GM19351 (cell line): ENCODE measurements around the gene ACACB.

Experiments used
- ATAC-seq: cut with Tn5 transposase; IDR thresholded peaks from one replicate; pipeline ENCODE4 v1.9.1; 2021; ENCODE audit warnings: mild to moderate bottlenecking, moderate library complexity; ENCODE audit not compliant: unreplicated experiment

ACACB gene

GRCh38 chr12:109109746-109110350, 6.5 kb upstream of the ACACB start:
- no peak for ATAC-seq

GRCh38 chr12:109110988-109111495, 5.3 kb upstream of the ACACB start:
- ATAC-seq = no peak

- no peak for ATAC-seq
Measured at GRCh38 chr12:109112720-109113465, 3.5 kb upstream of the ACACB start.

GRCh38 chr12:109113661-109114321, 2.6 kb upstream of the ACACB start:
- ATAC-seq = no peak

GRCh38 chr12:109114644-109115043, 1.7 kb upstream of the ACACB start:
- ATAC-seq = no peak

- no peak for ATAC-seq
Measured at GRCh38 chr12:109115404-109115757, 1.0 kb upstream of the ACACB start.

- ATAC-seq = no peak
Measured at GRCh38 chr12:109116611-109116949, 193 bp downstream of the ACACB start.

GRCh38 chr12:109120095-109120494, 3.7 kb downstream of the ACACB start:
- no peak for ATAC-seq

- no peak for ATAC-seq
Measured at GRCh38 chr12:109120557-109120956, 4.2 kb downstream of the ACACB start.

- ATAC-seq = no peak
Measured at GRCh38 chr12:109121346-109121880, 5.0 kb downstream of the ACACB start.

- ATAC-seq = no peak
Measured at GRCh38 chr12:109124878-109125648, 8.7 kb downstream of the ACACB start.

- no peak for ATAC-seq
Measured at GRCh38 chr12:109125791-109126190, 9.4 kb downstream of the ACACB start.

GRCh38 chr12:109126784-109127183, 10.4 kb downstream of the ACACB start:
- ATAC-seq = no peak

- ATAC-seq = no peak
Measured at GRCh38 chr12:109127533-109128242, 11.3 kb downstream of the ACACB start.

GRCh38 chr12:109130297-109131153, 14.1 kb downstream of the ACACB start:
- ATAC-seq = no peak

GRCh38 chr12:109131154-109132050, 15.0 kb downstream of the ACACB start:
- ATAC-seq = no peak

- no peak for ATAC-seq
Measured at GRCh38 chr12:109134186-109134917, 18.0 kb downstream of the ACACB start.

- ATAC-seq = no peak
Measured at GRCh38 chr12:109137055-109137454, 20.7 kb downstream of the ACACB start.
